CD8-positive, alpha-beta memory T cell (primary cell): ENCODE measurements around the gene KIAA0513. TPM values are rescaled to one million over a fixed set of nuclear protein-coding genes. Genes with fewer than 3 reads are reported as not detected.

ENCODE experiments used
- CTCF ChIA-PET: fragments of 350-600 bp; sonication (Branson Sonifier 250); formaldehyde crosslinking; loops from one replicate; lab custom pipeline; 2021; ENCODE audit warnings: antibody characterized with exemption; lab: Charles Lee
- POLR2A ChIA-PET: fragments of 350-600 bp; sonication (Branson Sonifier 250); formaldehyde crosslinking; loops from one replicate; lab custom pipeline; 2021; ENCODE audit warnings: antibody characterized with exemption; lab: Charles Lee
- DNase-seq, 5 donors: peaks; one replicate each; pipeline versions ENCODE4 v3.0.0 to v3.0.0-alpha.2; 2020 to 2022; ENCODE audit warnings: mixed read lengths in 1 of 5
- H3K27ac ChIP-seq: one replicate; pipeline ENCODE4 v1.7.0; 2013; ENCODE audit warnings: low read depth, mild to moderate bottlenecking, low read length, moderate library complexity
- H3K27me3 ChIP-seq: 2 replicates; pipeline ENCODE4 v1.7.0; 2013; ENCODE audit warnings: low read length, mild to moderate bottlenecking; ENCODE audit not compliant: insufficient read depth, poor library complexity, severe bottlenecking
- H3K36me3 ChIP-seq: 2 replicates; pipeline ENCODE4 v1.7.0; 2013; ENCODE audit warnings: mild to moderate bottlenecking, low read length, moderate library complexity; ENCODE audit not compliant: insufficient read depth
- H3K4me1 ChIP-seq: 2 replicates; pipeline ENCODE4 v1.7.0; 2013; ENCODE audit warnings: mild to moderate bottlenecking, low read length, moderate library complexity; ENCODE audit not compliant: insufficient read depth
- H3K4me3 ChIP-seq: 2 replicates; pipeline ENCODE4 v1.7.0; 2013; ENCODE audit warnings: mild to moderate bottlenecking, low read length
- H3K9me3 ChIP-seq: 2 replicates; pipeline ENCODE4 v1.7.0; 2013; ENCODE audit warnings: mild to moderate bottlenecking, low read length
- H3K27ac Mint-ChIP-seq, 8 donors: one replicate each; pipeline ENCODE4 v1.8.0; 2020 to 2021; ENCODE audit warnings: mixed read lengths in 8 of 8, mild to moderate bottlenecking in 6 of 8, inconsistent platforms in 3 of 8, moderate library complexity in 3 of 8
- H3K27me3 Mint-ChIP-seq, 2 donors: one replicate each; pipeline ENCODE4 v1.8.0; 2020 to 2021; ENCODE audit warnings: mixed read lengths in 2 of 2, mild to moderate bottlenecking in 1 of 2, moderate library complexity in 1 of 2
- H3K36me3 Mint-ChIP-seq, 3 donors: one replicate each; pipeline ENCODE4 v1.8.0; 2020 to 2021; ENCODE audit warnings: mixed read lengths in 3 of 3, inconsistent platforms in 1 of 3, mild to moderate bottlenecking in 1 of 3
- H3K4me1 Mint-ChIP-seq, 3 donors: one replicate each; pipeline ENCODE4 v1.8.0; 2020 to 2021; ENCODE audit warnings: mixed read lengths in 3 of 3, inconsistent platforms in 1 of 3, mild to moderate bottlenecking in 1 of 3
- H3K4me3 Mint-ChIP-seq, 7 donors: one replicate each; pipeline ENCODE4 v1.8.0; 2020 to 2021; ENCODE audit warnings: mixed read lengths in 7 of 7, mild to moderate bottlenecking in 6 of 7, moderate library complexity in 4 of 7, inconsistent platforms in 2 of 7
- H3K9me3 Mint-ChIP-seq, 5 donors: one replicate each; pipeline ENCODE4 v1.8.0; 2020 to 2022; ENCODE audit warnings: mixed read lengths in 5 of 5, mild to moderate bottlenecking in 3 of 5, moderate library complexity in 2 of 5, inconsistent platforms in 1 of 5
- polyA plus RNA-seq: library from polyadenylated mRNA; unstranded; fragments of 300-500 nt; fragmentation: Illumina TruSeq; gene quantifications from one replicate; pipeline ENCODE4 v1.2.3, GENCODE V29; 2021
- total RNA-seq, 2 experiments: library from RNA; stranded (reverse); gene quantifications; one replicate each; pipeline ENCODE4 v1.2.3, GENCODE V29; 2021

KIAA0513 gene
- total and polyA plus RNA-seq, 3 experiments from 2014 or later = 7.2 to 13.5 (median 13.2) TPM

DNA sequence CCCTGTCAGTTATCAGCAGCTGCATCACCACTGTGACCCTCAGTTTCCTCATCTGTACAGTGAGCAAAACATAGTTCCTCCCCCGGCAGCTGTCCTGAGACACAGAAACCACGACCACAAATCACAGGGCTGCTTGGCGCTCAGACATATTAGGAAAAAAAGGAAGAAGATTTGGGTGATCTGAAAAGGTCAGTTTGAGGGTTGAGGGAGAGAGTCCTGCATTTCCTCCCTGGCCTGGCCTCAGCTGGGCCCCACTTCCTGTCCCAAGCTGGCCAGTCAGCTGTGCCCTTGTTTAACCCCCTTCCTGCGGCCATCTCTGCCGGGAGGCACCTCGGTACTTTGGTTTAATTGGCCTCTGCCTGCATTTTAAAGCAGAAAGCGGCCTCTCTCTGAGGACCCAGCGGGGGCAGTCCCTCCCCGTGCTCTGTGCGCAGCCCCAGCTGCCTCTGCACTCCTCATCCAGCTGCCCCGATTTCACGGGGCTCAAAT lies 108.7 kb downstream of the KIAA0513 start:
- H3K36me3 ChIP-seq = no peaks in the 10 kb centered on the region
- no peaks in the 10 kb centered on the region for H3K36me3 Mint-ChIP-seq
- no peak overlapping the region for H3K27ac ChIP-seq
- H3K27me3 Mint-ChIP-seq = peaks cover 27 to 37% of the 10 kb centered on the region in 2 donors
- DNase-seq = no peak
- ChIA-PET POLR2A (no interaction called here), CTCF (no interaction called here)
- H3K9me3 ChIP-seq = no peaks in the 10 kb centered on the region
- H3K9me3 Mint-ChIP-seq = no peaks in the 10 kb centered on the region
- H3K4me1 ChIP-seq = no peaks in the 10 kb centered on the region
- H3K4me3 ChIP-seq = no peak overlapping the region
- peak overlapping the region in 1 of 8 donors; percentile 2 for H3K27ac Mint-ChIP-seq
- peaks cover 4 to 6% (median 6%) of the 10 kb centered on the region in 3 donors for H3K4me1 Mint-ChIP-seq
- H3K27me3 ChIP-seq = peaks cover 3% of the 10 kb centered on the region
- peak overlapping the region in 1 of 7 donors; percentile 73 for H3K4me3 Mint-ChIP-seq

DNA sequence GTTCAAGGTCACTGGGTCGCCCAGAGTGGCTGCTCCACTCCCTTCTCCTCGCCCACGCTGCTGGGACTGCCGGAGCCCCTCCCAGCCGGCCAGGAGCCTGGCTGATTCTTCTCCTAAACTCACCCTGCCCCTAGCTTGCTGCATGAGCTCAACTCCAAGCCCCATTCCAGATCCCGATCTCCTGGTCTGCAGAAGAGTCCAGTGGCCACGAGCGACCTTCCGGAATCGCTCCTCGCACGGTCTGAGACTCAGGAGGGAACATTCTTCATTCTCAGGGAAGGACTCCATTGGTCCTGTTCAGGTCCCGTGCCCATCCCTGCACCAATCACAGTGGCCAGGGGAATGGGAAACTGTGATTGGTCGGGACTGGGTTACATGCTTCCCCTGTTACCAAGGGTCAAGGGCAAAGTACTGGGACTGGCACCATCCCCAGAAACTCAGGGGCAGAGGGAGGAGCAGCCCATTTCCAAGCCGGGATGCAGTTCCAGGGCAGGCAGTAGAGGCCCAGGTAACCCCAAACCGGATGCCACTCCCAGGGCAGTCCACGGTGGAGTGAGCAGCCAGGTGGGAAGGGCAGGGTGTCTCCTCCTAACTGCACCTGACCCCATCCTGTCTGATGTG lies 109.2 kb downstream of the KIAA0513 start:
- Mint-ChIP-seq H3K27me3 (peaks cover 29 to 42% of the 10 kb centered on the region in 2 donors), H3K27ac (no peak overlapping the region), H3K4me1 (peaks cover 4 to 6% (median 6%) of the 10 kb centered on the region in 3 donors), H3K9me3 (no peaks in the 10 kb centered on the region), H3K4me3 (no peak overlapping the region), H3K36me3 (no peaks in the 10 kb centered on the region)
- no peaks in the 10 kb centered on the region for H3K4me1 ChIP-seq
- H3K4me3 ChIP-seq = no peak overlapping the region
- no peaks in the 10 kb centered on the region for H3K9me3 ChIP-seq
- H3K27me3 ChIP-seq = peaks cover 3% of the 10 kb centered on the region
- no peaks in the 10 kb centered on the region for H3K36me3 ChIP-seq
- ChIA-PET POLR2A (no interaction called here), CTCF (no interaction called here)
- no peak overlapping the region for H3K27ac ChIP-seq
- DNase-seq = no peak

DNA sequence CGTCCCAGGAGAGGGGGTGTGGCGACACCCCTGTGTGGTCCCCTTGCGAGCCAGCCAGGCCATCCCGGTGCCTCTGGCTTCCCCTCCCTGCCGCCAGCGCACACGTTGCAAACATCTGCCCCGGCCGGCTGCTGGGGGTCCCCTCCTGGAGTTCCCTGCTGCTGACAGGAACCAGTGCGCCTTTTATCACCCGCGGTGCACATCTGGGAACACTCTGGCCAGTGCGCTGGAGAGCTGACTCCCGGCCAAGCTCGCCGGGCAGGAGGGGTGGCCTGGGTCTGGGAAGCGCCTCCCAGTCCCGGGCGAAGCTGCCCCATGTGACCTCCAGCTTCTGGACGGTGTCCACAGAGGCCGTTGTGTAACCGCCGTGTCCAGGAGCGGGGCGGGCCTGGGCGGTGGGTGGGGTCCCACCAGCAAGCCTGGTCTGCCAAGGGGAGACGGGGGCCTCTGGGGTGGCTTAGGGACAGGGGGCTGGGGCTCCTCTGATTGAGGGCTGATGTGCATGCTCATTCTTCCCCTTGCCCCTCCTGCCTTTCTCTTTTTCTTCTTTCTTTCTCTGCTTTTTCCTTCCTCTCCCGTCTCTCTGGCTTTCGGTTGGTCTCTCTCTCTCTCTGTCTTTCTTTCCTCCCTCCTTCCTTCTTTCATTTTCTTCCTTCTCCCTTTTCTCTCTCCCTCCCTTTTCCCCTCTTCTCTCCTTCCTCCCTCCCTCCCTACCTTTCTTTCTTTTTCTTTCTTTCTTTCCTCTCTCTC lies 109.9 kb downstream of the KIAA0513 start:
- CTCF ChIA-PET = no interaction called here
- no peak overlapping the region for H3K27ac ChIP-seq

DNA sequence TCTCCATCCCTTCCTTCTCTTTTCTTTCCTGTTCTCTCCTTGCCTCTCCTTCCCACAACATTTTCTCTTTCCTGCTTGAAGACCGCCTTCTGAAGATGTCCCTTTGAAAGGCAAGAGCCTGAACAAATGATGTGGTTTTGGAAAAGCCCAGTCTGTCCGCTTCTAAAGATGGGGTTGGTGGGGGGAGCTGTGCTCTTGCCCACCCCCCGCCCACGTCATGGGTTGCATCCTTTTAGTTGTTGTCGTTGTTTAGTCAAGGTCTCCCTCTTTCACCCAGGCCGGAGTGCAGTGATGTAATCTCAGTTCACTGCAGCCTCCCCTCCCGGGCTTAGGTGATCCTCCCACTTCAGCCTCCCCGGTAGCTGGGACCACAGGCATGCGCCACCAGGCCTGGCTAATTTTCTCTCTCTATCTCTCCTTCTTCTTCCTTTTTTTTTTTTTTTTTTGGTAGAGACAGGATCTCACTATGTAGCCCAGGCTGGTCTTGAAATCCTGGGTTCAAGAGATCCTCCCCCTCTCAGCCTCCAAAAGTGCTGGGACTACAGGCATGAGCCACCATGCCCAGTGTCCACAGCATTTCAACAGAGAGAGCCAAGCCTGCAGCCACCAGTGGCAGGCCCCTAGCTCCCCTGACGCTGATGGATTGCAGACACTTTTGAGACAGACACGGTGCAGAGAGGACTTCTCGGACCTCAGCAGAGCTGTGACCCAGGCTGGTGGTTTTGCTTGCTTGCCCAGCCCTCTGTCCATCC lies 110.7 kb downstream of the KIAA0513 start:
- H3K36me3 Mint-ChIP-seq = no peaks in the 10 kb centered on the region
- H3K36me3 ChIP-seq = no peaks in the 10 kb centered on the region
- no peak for DNase-seq
- H3K4me3 ChIP-seq = no peak overlapping the region
- H3K9me3 ChIP-seq = no peaks in the 10 kb centered on the region
- H3K27me3 ChIP-seq = peaks cover 3% of the 10 kb centered on the region
- no peak overlapping the region for H3K27ac ChIP-seq
- H3K27ac Mint-ChIP-seq = no peak overlapping the region
- POLR2A ChIA-PET = no interaction called here
- peaks cover 30 to 43% of the 10 kb centered on the region in 2 donors for H3K27me3 Mint-ChIP-seq
- CTCF ChIA-PET = no interaction called here
- no peaks in the 10 kb centered on the region for H3K9me3 Mint-ChIP-seq
- H3K4me1 ChIP-seq = no peaks in the 10 kb centered on the region
- H3K4me1 Mint-ChIP-seq = peaks cover 4 to 6% (median 6%) of the 10 kb centered on the region in 3 donors
- no peak overlapping the region for H3K4me3 Mint-ChIP-seq

More for the DNA sequence above, 109.9 kb downstream of the KIAA0513 start:
- Mint-ChIP-seq H3K9me3 (no peaks in the 10 kb centered on the region), H3K27me3 (peaks cover 30 to 43% of the 10 kb centered on the region in 2 donors), H3K4me3 (no peak overlapping the region), H3K36me3 (no peaks in the 10 kb centered on the region), H3K4me1 (peaks cover 4 to 6% (median 6%) of the 10 kb centered on the region in 3 donors), H3K27ac (no peak overlapping the region)
- Histone ChIP-seq H3K36me3 (no peaks in the 10 kb centered on the region), H3K4me1 (no peaks in the 10 kb centered on the region), H3K4me3 (no peak overlapping the region), H3K27me3 (peaks cover 3% of the 10 kb centered on the region), H3K9me3 (no peaks in the 10 kb centered on the region)
- DNase-seq = no peak
- POLR2A ChIA-PET = no interaction called here

DNA sequence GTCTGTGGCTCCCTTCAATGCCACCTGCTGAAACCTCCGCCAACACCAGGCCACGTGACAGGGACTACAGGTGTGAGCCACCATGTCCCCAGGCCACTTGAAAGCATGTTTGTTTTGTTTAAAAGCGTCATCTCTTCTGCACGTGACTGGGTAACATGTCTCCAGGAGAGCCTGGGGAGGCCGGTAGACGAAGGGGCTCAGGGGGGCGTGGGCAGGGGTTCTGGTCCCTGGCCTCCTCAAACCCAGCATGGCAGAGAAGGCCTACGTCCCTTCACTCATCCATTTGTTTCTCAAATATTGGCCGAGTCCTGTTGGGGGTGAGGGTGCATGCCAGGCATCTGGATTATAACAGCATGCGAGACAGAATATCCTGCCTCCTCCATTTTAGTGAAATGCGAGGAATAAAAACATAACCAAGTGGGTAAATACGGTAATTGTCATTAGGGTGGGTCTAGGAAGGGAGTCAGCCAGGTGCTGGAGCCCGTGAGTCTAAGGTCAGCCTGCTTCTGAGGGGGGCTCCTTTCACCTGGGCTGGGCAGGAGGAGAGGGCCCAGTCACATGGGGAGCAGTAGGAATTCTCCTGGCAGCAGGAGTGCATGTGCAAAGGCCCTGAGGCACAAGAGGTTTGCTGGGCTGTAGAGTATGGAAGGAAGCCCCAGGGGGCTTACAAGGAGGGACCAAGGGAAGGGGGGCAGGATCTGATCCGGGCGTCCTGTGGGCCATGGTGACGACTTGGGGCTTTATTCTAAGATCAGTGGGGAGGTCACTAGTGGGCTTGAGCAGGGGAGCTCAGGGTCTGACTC lies 111.4 kb downstream of the KIAA0513 start:
- H3K4me3 ChIP-seq = no peak overlapping the region
- peaks cover 4 to 6% (median 6%) of the 10 kb centered on the region in 3 donors for H3K4me1 Mint-ChIP-seq
- H3K4me1 ChIP-seq = no peaks in the 10 kb centered on the region
- H3K27ac ChIP-seq = no peak overlapping the region
- DNase-seq = no peak
- POLR2A ChIA-PET = no interaction called here
- CTCF ChIA-PET = no interaction called here
- no peaks in the 10 kb centered on the region for H3K36me3 ChIP-seq
- peak overlapping the region in 1 of 8 donors; percentile 79 for H3K27ac Mint-ChIP-seq
- H3K27me3 ChIP-seq = peaks cover 3% of the 10 kb centered on the region
- H3K36me3 Mint-ChIP-seq = no peaks in the 10 kb centered on the region
- peaks cover 28 to 47% of the 10 kb centered on the region in 2 donors for H3K27me3 Mint-ChIP-seq
- no peak overlapping the region for H3K4me3 Mint-ChIP-seq
- no peaks in the 10 kb centered on the region for H3K9me3 ChIP-seq
- H3K9me3 Mint-ChIP-seq = no peaks in the 10 kb centered on the region

DNA sequence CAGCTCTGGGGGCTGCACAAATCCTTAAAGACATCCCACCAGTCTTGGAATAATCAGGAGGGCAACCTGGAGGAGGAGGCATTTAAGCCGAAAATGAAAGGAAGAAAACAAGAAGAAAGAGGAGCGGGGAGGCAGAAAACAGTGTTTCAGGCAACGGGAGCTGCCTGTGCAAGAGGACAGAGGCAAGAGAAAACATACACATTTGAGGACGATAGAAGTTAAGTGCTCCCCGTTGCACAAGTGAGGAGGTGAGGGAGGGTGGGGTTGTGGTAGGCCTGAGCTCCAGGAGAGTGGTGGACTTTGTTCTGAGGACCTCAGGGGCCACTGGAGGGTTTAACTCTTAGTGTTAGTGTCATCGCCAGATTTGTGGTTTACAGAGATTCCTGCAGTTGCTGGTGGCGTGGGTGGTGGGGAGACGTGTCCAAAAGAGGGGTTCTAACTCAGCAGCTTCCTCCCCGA lies 112.3 kb downstream of the KIAA0513 start:
- POLR2A ChIA-PET = no interaction called here
- CTCF ChIA-PET = interaction anchor here (1.2 kb wide), 1 partner anchor 9 kb away, joined by 3 read pairs; no protein-coding TSS in a partner anchor
- no peak overlapping the region for H3K27ac Mint-ChIP-seq
- H3K36me3 ChIP-seq = no peaks in the 10 kb centered on the region
- no peak overlapping the region for H3K4me3 Mint-ChIP-seq
- peaks cover 3% of the 10 kb centered on the region for H3K27me3 ChIP-seq
- H3K4me1 ChIP-seq = no peaks in the 10 kb centered on the region
- no peak overlapping the region for H3K4me3 ChIP-seq
- H3K36me3 Mint-ChIP-seq = no peaks in the 10 kb centered on the region
- no peak overlapping the region for H3K27ac ChIP-seq
- H3K27me3 Mint-ChIP-seq = peaks cover 28 to 51% of the 10 kb centered on the region in 2 donors
- H3K9me3 ChIP-seq = no peaks in the 10 kb centered on the region
- DNase-seq = no peak
- H3K4me1 Mint-ChIP-seq = peaks cover 4 to 6% (median 6%) of the 10 kb centered on the region in 3 donors
- no peaks in the 10 kb centered on the region for H3K9me3 Mint-ChIP-seq

GRCh38 chr16:85140455-85141012 lies 112.9 kb downstream of the KIAA0513 start:
- CTCF ChIA-PET = interaction anchor here (1.2 kb wide), 1 partner anchor 8 kb away, joined by 3 read pairs; no protein-coding TSS in a partner anchor
- Histone ChIP-seq H3K9me3 (no peaks in the 10 kb centered on the region), H3K4me1 (no peaks in the 10 kb centered on the region), H3K36me3 (no peaks in the 10 kb centered on the region), H3K27ac (no peak overlapping the region), H3K4me3 (no peak overlapping the region), H3K27me3 (peaks cover 3% of the 10 kb centered on the region)
- H3K4me3 Mint-ChIP-seq = no peak overlapping the region
- H3K27ac Mint-ChIP-seq = no peak overlapping the region
- no peaks in the 10 kb centered on the region for H3K9me3 Mint-ChIP-seq
- peaks cover 4 to 6% (median 4%) of the 10 kb centered on the region in 3 donors for H3K4me1 Mint-ChIP-seq
- DNase-seq = no peak
- H3K36me3 Mint-ChIP-seq = no peaks in the 10 kb centered on the region
- POLR2A ChIA-PET = interaction anchor here (0.6 kb wide), 1 partner anchor 380 kb away, joined by 3 read pairs; no protein-coding TSS in a partner anchor
- H3K27me3 Mint-ChIP-seq = peaks cover 30 to 54% of the 10 kb centered on the region in 2 donors
